Measurements from ENCODE around the gene DUSP7. TPM values are rescaled to one million over a fixed set of nuclear protein-coding genes. Genes with fewer than 3 reads are reported as not detected.

The DUSP7 gene
- total RNA-seq, 5 donors from 2014 or later (not counting 1 experiment from before 2014, with no cell fraction given): 11.3 to 41.3 (median 39.0) TPM

DNA sequence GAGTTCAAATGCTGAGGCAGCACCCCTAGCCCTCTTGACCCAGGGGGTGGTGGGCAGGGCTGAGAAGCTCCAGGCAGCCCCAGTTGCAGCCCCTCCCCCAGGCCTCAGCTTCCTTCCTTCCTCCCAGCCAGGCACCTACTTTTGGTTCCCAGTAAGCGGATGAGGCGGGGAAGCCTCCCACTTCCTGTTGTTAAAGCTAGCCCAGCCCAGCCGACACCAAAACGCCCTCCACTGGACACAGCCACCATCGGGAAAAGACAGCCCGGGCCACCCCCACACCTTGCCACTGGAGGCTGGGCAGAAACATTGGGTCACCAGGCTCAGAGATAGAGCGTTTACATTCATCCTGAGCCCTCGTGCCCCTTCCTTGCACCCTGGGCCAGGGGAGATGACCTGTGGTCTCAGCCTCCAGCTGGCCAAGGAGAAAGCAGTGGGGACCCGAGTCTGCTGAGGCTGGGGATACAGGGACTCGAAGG lies 3.5 kb downstream of the DUSP7 start:
- H3K36me3 Mint-ChIP-seq: peaks cover 24% of the 10 kb centered on the region
- Histone ChIP-seq H3K27ac (ENCODE audit: low read length) (peak overlapping the region; percentile 82), H3K27me3 (replicated peaks in 1 of 2; ENCODE audit: control insufficient read depth in 2 of 2, extremely low read depth in 1 of 2, insufficient read depth in 2 of 2, low read length in 1 of 2) (no peaks in the 10 kb centered on the region), H3K4me1 (ENCODE audit: control insufficient read depth in 1 of 2, extremely low read depth in 1 of 2, insufficient read depth in 2 of 2, low read length in 2 of 2) (peaks cover 21 to 85% of the 10 kb centered on the region in 2 experiments), H3K36me3 (ENCODE audit: control insufficient read depth in 2 of 2, extremely low read depth in 1 of 2, insufficient read depth in 1 of 2, low read length in 1 of 2) (peaks cover 6 to 47% of the 10 kb centered on the region in 2 donors), H3K9me3 (no peaks in the 10 kb centered on the region), H3K4me3 (ENCODE audit: control insufficient read depth in 1 of 2, extremely low read depth in 1 of 2, low read length in 1 of 2) (peak overlapping the region; percentile 77 to 92)
- no peaks in the 10 kb centered on the region for H3K9me3 Mint-ChIP-seq
- CTCF ChIA-PET: interaction anchor here in 1 of 2 donors (1.3 kb wide), 1 partner anchor 52 kb away, joined by 3 read pairs; no protein-coding TSS in a partner anchor
- no peak for ATAC-seq (replicated peaks in 1 of 4)
- H3K4me1 Mint-ChIP-seq: peaks cover 63 to 70% (median 64%) of the 10 kb centered on the region in 3 donors
- POLR2A ChIA-PET: interaction anchor here in 1 of 2 donors (0.5 to 0.6 kb wide), 2 partner anchors 99 to 380 kb away, joined by 4 to 5 read pairs; no protein-coding TSS in a partner anchor
- H3K27me3 Mint-ChIP-seq: no peaks in the 10 kb centered on the region
- WGBS (ENCODE audit: insufficient coverage): 0% methylated on average over 8 of the region's 10 CpGs
- peak overlapping the region; percentile 96 to 97 for H3K27ac Mint-ChIP-seq
- DNase-seq: peak in 18 of 35 experiments; percentile 8 to 61 (median 30)
- peak overlapping the region; percentile 85 to 92 (median 88) for H3K4me3 Mint-ChIP-seq

DNA sequence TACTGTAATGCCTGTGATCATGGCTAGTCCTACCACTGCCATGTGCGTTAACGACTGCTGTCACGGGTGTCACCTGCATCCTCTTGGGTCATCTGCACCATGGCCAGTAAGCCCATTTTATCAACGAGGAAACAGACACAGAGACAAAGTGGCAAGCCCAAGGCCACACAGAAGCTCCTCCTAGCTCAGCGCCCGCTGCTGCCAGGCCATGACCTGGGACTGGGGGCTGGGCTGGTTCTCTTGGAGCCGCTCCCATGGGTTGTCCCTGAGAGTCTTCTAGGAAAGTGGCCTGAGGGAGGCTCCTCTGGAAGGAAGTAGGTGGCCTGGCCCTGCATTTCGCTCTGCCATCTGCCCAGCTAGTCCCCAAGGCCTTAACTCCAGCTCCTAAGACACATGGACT lies 4.9 kb downstream of the DUSP7 start:
- POLR2A ChIA-PET: interaction anchor here in 1 of 2 donors (0.5 kb wide), 1 partner anchor 362 kb away, joined by 4 read pairs; no protein-coding TSS in a partner anchor
- Histone ChIP-seq H3K9me3 (no peaks in the 10 kb centered on the region), H3K4me1 (ENCODE audit: control insufficient read depth in 1 of 2, extremely low read depth in 1 of 2, insufficient read depth in 2 of 2, low read length in 2 of 2) (peaks cover 21 to 84% of the 10 kb centered on the region in 2 experiments), H3K27me3 (replicated peaks in 1 of 2; ENCODE audit: control insufficient read depth in 2 of 2, extremely low read depth in 1 of 2, insufficient read depth in 2 of 2, low read length in 1 of 2) (no peaks in the 10 kb centered on the region), H3K4me3 (ENCODE audit: control insufficient read depth in 1 of 2, extremely low read depth in 1 of 2, low read length in 1 of 2) (peak overlapping the region in 1 of 2 donors; percentile 77), H3K27ac (ENCODE audit: low read length) (peak overlapping the region; percentile 82), H3K36me3 (ENCODE audit: control insufficient read depth in 2 of 2, extremely low read depth in 1 of 2, insufficient read depth in 1 of 2, low read length in 1 of 2) (peaks cover 6 to 47% of the 10 kb centered on the region in 2 donors)
- ATAC-seq (replicated peaks in 1 of 4): no peak
- WGBS (ENCODE audit: insufficient coverage): 81% methylated on average over 4 of the region's 8 CpGs
- Mint-ChIP-seq H3K27ac (peak overlapping the region; percentile 96 to 97), H3K36me3 (peaks cover 24% of the 10 kb centered on the region), H3K27me3 (no peaks in the 10 kb centered on the region), H3K4me3 (peak overlapping the region; percentile 85 to 92 (median 88)), H3K9me3 (no peaks in the 10 kb centered on the region), H3K4me1 (peaks cover 63 to 67% (median 63%) of the 10 kb centered on the region in 3 donors)
- no peak for DNase-seq
- CTCF ChIA-PET: no interaction called here

DNA sequence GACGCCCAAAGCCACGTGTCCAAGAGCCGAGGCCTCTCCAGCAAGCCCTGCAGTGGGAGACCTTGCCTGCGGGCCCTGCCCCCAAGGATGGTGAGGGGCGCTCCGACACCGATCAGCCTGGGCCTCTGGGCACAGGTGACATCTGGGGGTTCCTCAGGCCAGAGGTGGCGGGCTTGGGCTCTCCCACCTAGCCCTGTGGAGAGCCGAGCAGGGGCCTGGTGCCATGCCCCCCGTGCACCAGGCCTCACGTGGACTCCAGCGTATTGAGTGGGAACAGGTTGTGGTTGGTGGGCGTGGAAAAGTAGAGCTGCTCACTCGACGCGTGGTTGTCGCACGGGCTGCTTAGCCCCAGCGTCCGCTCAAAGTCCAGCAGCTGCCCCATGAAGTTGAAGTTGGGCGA lies 5.8 kb downstream of the DUSP7 start:
- ChIA-PET CTCF (interaction anchor here in 1 of 2 donors (0.6 kb wide), 1 partner anchor 72 kb away, joined by 4 read pairs; no protein-coding TSS in a partner anchor), POLR2A (interaction anchor here (0.6 to 0.9 kb wide), 3 partner anchors 210 to 358 kb away, joined by 4 to 10 read pairs (median 5); no protein-coding TSS in a partner anchor)
- Mint-ChIP-seq H3K27ac (peak overlapping the region; percentile 96 to 97), H3K4me3 (peak overlapping the region in 1 of 3 donors; percentile 92), H3K27me3 (no peaks in the 10 kb centered on the region), H3K36me3 (peaks cover 24% of the 10 kb centered on the region), H3K9me3 (no peaks in the 10 kb centered on the region), H3K4me1 (peaks cover 63 to 69% (median 64%) of the 10 kb centered on the region in 3 donors)
- H3K36me3 ChIP-seq (ENCODE audit: control insufficient read depth in 2 of 2, extremely low read depth in 1 of 2, insufficient read depth in 1 of 2, low read length in 1 of 2): peaks cover 6 to 47% of the 10 kb centered on the region in 2 donors
- H3K9me3 ChIP-seq: no peaks in the 10 kb centered on the region
- H3K27ac ChIP-seq (ENCODE audit: low read length): peak overlapping the region; percentile 82
- no peak for DNase-seq
- H3K27me3 ChIP-seq (replicated peaks in 1 of 2; ENCODE audit: control insufficient read depth in 2 of 2, extremely low read depth in 1 of 2, insufficient read depth in 2 of 2, low read length in 1 of 2): no peaks in the 10 kb centered on the region
- no peak for ATAC-seq (replicated peaks in 1 of 4)
- no peak overlapping the region for H3K4me3 ChIP-seq (ENCODE audit: control insufficient read depth in 1 of 2, extremely low read depth in 1 of 2, low read length in 1 of 2)
- 94% methylated on average over 21 of the region's 21 CpGs for WGBS (ENCODE audit: insufficient coverage)
- H3K4me1 ChIP-seq (ENCODE audit: control insufficient read depth in 1 of 2, extremely low read depth in 1 of 2, insufficient read depth in 2 of 2, low read length in 2 of 2): peaks cover 21 to 90% of the 10 kb centered on the region in 2 experiments

DNA sequence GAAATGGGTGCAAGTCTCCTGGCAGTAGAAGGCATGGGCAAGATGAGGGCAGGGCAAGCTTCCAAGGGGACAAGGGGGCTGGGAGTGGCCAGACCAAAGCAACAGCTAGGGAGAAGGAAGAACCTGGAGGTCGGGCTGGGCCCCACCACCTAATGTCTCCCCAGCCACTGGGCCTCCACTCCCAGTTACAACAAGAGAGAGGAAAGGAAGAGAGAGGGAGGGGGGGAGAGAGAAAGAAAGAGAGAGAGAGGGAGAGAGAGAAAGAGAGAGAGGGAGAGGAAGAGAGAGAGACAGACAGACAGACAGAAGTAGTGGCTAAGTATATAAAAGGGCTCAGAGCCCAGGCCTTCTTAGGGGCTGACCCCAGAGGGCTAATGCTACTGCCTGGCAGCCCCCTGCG lies 6.9 kb downstream of the DUSP7 start:
- DNase-seq (no peak), ATAC-seq (replicated peaks in 1 of 4) (no peak)
- Mint-ChIP-seq H3K9me3 (no peaks in the 10 kb centered on the region), H3K27ac (peak overlapping the region; percentile 86 to 96), H3K4me1 (peaks cover 66 to 74% (median 69%) of the 10 kb centered on the region in 3 donors), H3K4me3 (peak overlapping the region in 1 of 3 donors; percentile 49), H3K36me3 (peaks cover 24% of the 10 kb centered on the region), H3K27me3 (no peaks in the 10 kb centered on the region)
- WGBS (ENCODE audit: insufficient coverage): no CpG with 5 or more reads among the region's 2 CpGs
- ChIA-PET POLR2A (no interaction called here), CTCF (no interaction called here)
- Histone ChIP-seq H3K36me3 (ENCODE audit: control insufficient read depth in 2 of 2, extremely low read depth in 1 of 2, insufficient read depth in 1 of 2, low read length in 1 of 2) (peaks cover 6 to 47% of the 10 kb centered on the region in 2 donors), H3K27ac (ENCODE audit: low read length) (peak overlapping the region; percentile 35), H3K4me3 (ENCODE audit: control insufficient read depth in 1 of 2, extremely low read depth in 1 of 2, low read length in 1 of 2) (no peak overlapping the region), H3K27me3 (replicated peaks in 1 of 2; ENCODE audit: control insufficient read depth in 2 of 2, extremely low read depth in 1 of 2, insufficient read depth in 2 of 2, low read length in 1 of 2) (no peaks in the 10 kb centered on the region), H3K9me3 (no peaks in the 10 kb centered on the region), H3K4me1 (ENCODE audit: control insufficient read depth in 1 of 2, extremely low read depth in 1 of 2, insufficient read depth in 2 of 2, low read length in 2 of 2) (peaks cover 21 to 86% of the 10 kb centered on the region in 2 experiments)

DNA sequence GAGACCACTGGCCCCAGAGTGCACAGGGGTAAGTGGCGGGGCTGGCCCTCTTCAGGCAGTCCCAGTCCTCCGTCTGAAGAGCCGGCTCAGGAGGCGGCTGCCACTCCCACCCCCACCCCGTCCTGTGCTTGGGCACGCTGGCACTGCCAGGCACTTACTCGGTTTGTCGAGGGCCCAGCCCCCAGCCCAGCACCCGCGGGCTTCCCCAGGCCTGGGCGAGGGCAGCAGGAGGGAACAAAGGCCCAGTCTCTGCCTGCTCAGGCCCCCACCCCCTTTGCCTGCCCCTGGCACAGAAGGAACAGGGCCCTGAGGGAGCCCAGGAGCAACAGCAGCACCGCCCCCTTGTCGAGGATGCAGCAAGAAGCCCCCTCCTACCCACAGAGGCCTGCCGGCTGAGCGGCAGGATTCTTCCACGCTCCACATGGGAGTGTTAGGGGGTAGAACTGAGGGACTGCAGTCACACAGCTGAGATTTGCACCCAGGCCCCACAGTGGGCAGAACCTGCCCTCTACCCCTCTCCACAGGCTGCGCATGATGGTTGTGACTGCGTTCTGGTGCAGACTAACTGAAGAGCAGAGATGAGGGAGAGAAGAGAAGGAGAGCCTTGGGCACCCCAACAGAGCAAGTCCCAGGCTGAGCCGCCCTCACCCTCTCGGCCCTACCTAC lies 8.9 kb downstream of the DUSP7 start:
- ATAC-seq (replicated peaks in 1 of 4): no peak
- H3K27ac Mint-ChIP-seq: peak overlapping the region; percentile 67 to 69

DNA sequence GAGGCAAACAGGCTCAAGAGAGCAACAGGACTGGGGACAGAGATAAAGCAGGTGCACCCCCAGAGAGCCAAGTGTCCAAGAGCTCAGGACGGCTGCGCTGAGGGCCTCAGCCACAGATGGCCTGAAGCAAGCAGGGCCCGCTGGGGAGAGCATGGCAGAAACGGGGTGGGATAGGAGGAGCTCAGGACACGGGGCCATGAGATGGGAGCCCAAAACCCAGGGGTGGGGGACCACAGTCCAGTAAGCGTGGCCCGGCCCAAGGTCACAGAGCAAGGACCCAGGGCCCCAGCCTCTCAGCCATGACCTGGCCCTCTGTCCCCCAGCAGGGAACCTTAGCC lies 9.5 kb downstream of the DUSP7 start:
- POLR2A ChIA-PET: no interaction called here
- Mint-ChIP-seq H3K36me3 (peaks cover 16% of the 10 kb centered on the region), H3K27ac (peak overlapping the region; percentile 72 to 84), H3K9me3 (no peaks in the 10 kb centered on the region), H3K4me1 (peaks cover 43 to 58% (median 56%) of the 10 kb centered on the region in 3 donors), H3K4me3 (no peak overlapping the region), H3K27me3 (no peaks in the 10 kb centered on the region)
- no peaks in the 10 kb centered on the region for H3K9me3 ChIP-seq
- H3K27ac ChIP-seq (ENCODE audit: low read length): peak overlapping the region; percentile 3
- CTCF ChIA-PET: interaction anchor here in 1 of 2 donors (0.5 kb wide), 1 partner anchor 173 kb away, joined by 3 read pairs; no protein-coding TSS in a partner anchor
- H3K4me3 ChIP-seq (ENCODE audit: control insufficient read depth in 1 of 2, extremely low read depth in 1 of 2, low read length in 1 of 2): no peak overlapping the region
- 94% methylated on average over 7 of the region's 7 CpGs for WGBS (ENCODE audit: insufficient coverage)
- ATAC-seq (replicated peaks in 1 of 4) (no peak), DNase-seq (no peak)
- H3K36me3 ChIP-seq (ENCODE audit: control insufficient read depth in 2 of 2, extremely low read depth in 1 of 2, insufficient read depth in 1 of 2, low read length in 1 of 2): peaks cover 6 to 38% of the 10 kb centered on the region in 2 donors
- no peaks in the 10 kb centered on the region for H3K27me3 ChIP-seq (replicated peaks in 1 of 2; ENCODE audit: control insufficient read depth in 2 of 2, extremely low read depth in 1 of 2, insufficient read depth in 2 of 2, low read length in 1 of 2)
- peaks cover 8 to 62% of the 10 kb centered on the region in 2 experiments for H3K4me1 ChIP-seq (ENCODE audit: control insufficient read depth in 1 of 2, extremely low read depth in 1 of 2, insufficient read depth in 2 of 2, low read length in 2 of 2)

More for the DNA sequence above, 8.9 kb downstream of the DUSP7 start:
- no peaks in the 10 kb centered on the region for H3K27me3 ChIP-seq (replicated peaks in 1 of 2; ENCODE audit: control insufficient read depth in 2 of 2, extremely low read depth in 1 of 2, insufficient read depth in 2 of 2, low read length in 1 of 2)
- H3K36me3 ChIP-seq (ENCODE audit: control insufficient read depth in 2 of 2, extremely low read depth in 1 of 2, insufficient read depth in 1 of 2, low read length in 1 of 2): peaks cover 6 to 38% of the 10 kb centered on the region in 2 donors
- ChIA-PET POLR2A (no interaction called here), CTCF (no interaction called here)
- WGBS (ENCODE audit: insufficient coverage): 91% methylated on average over 11 of the region's 20 CpGs
- DNase-seq: no peak
- H3K27ac ChIP-seq (ENCODE audit: low read length): no peak overlapping the region
- no peak overlapping the region for H3K4me3 ChIP-seq (ENCODE audit: control insufficient read depth in 1 of 2, extremely low read depth in 1 of 2, low read length in 1 of 2)
- no peak overlapping the region for H3K4me3 Mint-ChIP-seq
- H3K4me1 Mint-ChIP-seq: peaks cover 45 to 58% (median 57%) of the 10 kb centered on the region in 3 donors
- H3K4me1 ChIP-seq (ENCODE audit: control insufficient read depth in 1 of 2, extremely low read depth in 1 of 2, insufficient read depth in 2 of 2, low read length in 2 of 2): peaks cover 13 to 65% of the 10 kb centered on the region in 2 experiments
- H3K27me3 Mint-ChIP-seq: no peaks in the 10 kb centered on the region
- no peaks in the 10 kb centered on the region for H3K9me3 ChIP-seq
- H3K9me3 Mint-ChIP-seq: no peaks in the 10 kb centered on the region
- H3K36me3 Mint-ChIP-seq: peaks cover 19% of the 10 kb centered on the region

Data from T-cell (primary cell).